Stimulated activated naive B cell treated with anti-CD40 and anti-IgM and Interleukin-4, amounts not matched to agents 10 μg/mL and 1 μg/mL and 100 μg/mL, for 72 hours (primary cell): ENCODE results near the gene C2CD4A.
"Not testable (repeated sequence)": the region's sequence is repeated elsewhere in the genome, so short reads cannot be mapped to it uniquely, and the experiment has no call there.

Experiments used
- ATAC-seq, 2 donors: fragments of 150-1000 bp; cut with Tn5 transposase; replicated peaks; 2 replicates each; pipeline ENCODE4 v1.10.0; 2021; ENCODE audit warnings: moderate library complexity in 1 of 2
- DNase-seq: peaks from one replicate; pipeline ENCODE4 v3.0.0; 2021
- H3K27ac Mint-ChIP-seq: one replicate; pipeline ENCODE4 v1.8.0; 2022; ENCODE audit warnings: mild to moderate bottlenecking, mixed read lengths
- H3K27me3 Mint-ChIP-seq, 2 donors: one replicate each; pipeline ENCODE4 v1.8.0; 2022; ENCODE audit warnings: mixed read lengths in 2 of 2
- H3K36me3 Mint-ChIP-seq, 2 donors: one replicate each; pipeline ENCODE4 v1.8.0; 2022; ENCODE audit warnings: mixed read lengths in 2 of 2, mild to moderate bottlenecking in 1 of 2
- H3K4me1 Mint-ChIP-seq, 2 donors: one replicate each; pipeline ENCODE4 v1.8.0; 2022; ENCODE audit warnings: mixed read lengths in 2 of 2, mild to moderate bottlenecking in 1 of 2
- H3K4me3 Mint-ChIP-seq, 2 donors: one replicate each; pipeline ENCODE4 v1.8.0; 2022; ENCODE audit warnings: mild to moderate bottlenecking in 2 of 2, mixed read lengths in 2 of 2, moderate library complexity in 1 of 2
- H3K9me3 Mint-ChIP-seq, 2 donors: one replicate each; pipeline ENCODE4 v1.8.0; 2022; ENCODE audit warnings: mixed read lengths in 2 of 2, mild to moderate bottlenecking in 1 of 2

The C2CD4A gene

GRCh38 chr15:62066663-62067447 is at the start of gene C2CD4A:
TSS of gene C2CD4A (plus strand) at chr15:62066977. CDS start at chr15:62067614, 637 bp downstream.
- H3K27me3 Mint-ChIP-seq = peaks cover 14% of the 10 kb centered on the region in 2 donors
- no peaks in the 10 kb centered on the region for H3K36me3 Mint-ChIP-seq
- H3K4me1 Mint-ChIP-seq = peaks cover 12 to 19% of the 10 kb centered on the region in 2 donors
- peak; percentile 70 to 76 for ATAC-seq
- DNase-seq = peak; percentile 41
- no peaks in the 10 kb centered on the region for H3K9me3 Mint-ChIP-seq
- H3K27ac Mint-ChIP-seq = peak within 1 kb of the TSS; percentile 68
- H3K4me3 Mint-ChIP-seq = peak within 1 kb of the TSS; percentile 83 to 85

GRCh38 chr15:62020576-62021160 is 46.1 kb upstream of the C2CD4A start:
- Mint-ChIP-seq H3K9me3 (peaks cover 4 to 5% of the 10 kb centered on the region in 2 donors), H3K4me3 (no peak overlapping the region), H3K36me3 (peaks cover 28 to 58% of the 10 kb centered on the region in 2 donors), H3K4me1 (peaks cover 0 to 2% of the 10 kb centered on the region in 2 donors), H3K27ac (no peak overlapping the region), H3K27me3 (no peaks in the 10 kb centered on the region)
- ATAC-seq = no peak
- DNase-seq = no peak

- peaks cover 31 to 55% of the 10 kb centered on the region in 2 donors for H3K36me3 Mint-ChIP-seq
Observed at GRCh38 chr15:62021991-62022600, 44.7 kb upstream of the C2CD4A start.

GRCh38 chr15:62026487-62027262 is 40.1 kb upstream of the C2CD4A start:
- peak overlapping the region; percentile 14 for H3K27ac Mint-ChIP-seq
- ATAC-seq (peak; percentile 84 to 89), DNase-seq (no peak)
- H3K36me3 Mint-ChIP-seq = peaks cover 25 to 37% of the 10 kb centered on the region in 2 donors
- no peak overlapping the region for H3K4me3 Mint-ChIP-seq
- H3K9me3 Mint-ChIP-seq = no peaks in the 10 kb centered on the region
- peaks cover 6 to 23% of the 10 kb centered on the region in 2 donors for H3K4me1 Mint-ChIP-seq
- H3K27me3 Mint-ChIP-seq = no peaks in the 10 kb centered on the region

More at GRCh38 chr15:62021991-62022600, 44.7 kb upstream of the C2CD4A start:
- DNase-seq (no peak), ATAC-seq (no peak)
- Mint-ChIP-seq H3K27me3 (no peaks in the 10 kb centered on the region), H3K9me3 (peaks cover 0 to 3% of the 10 kb centered on the region in 2 donors), H3K4me1 (peaks cover 0 to 7% of the 10 kb centered on the region in 2 donors), H3K27ac (no peak overlapping the region), H3K4me3 (no peak overlapping the region)

GRCh38 chr15:62027263-62027565 is 39.6 kb upstream of the C2CD4A start:
- no peaks in the 10 kb centered on the region for H3K27me3 Mint-ChIP-seq
- H3K9me3 Mint-ChIP-seq = no peaks in the 10 kb centered on the region
- ATAC-seq (no peak), DNase-seq (no peak)
- peaks cover 6 to 23% of the 10 kb centered on the region in 2 donors for H3K4me1 Mint-ChIP-seq
- H3K36me3 Mint-ChIP-seq = peaks cover 25 to 32% of the 10 kb centered on the region in 2 donors
- no peak overlapping the region for H3K27ac Mint-ChIP-seq
- no peak overlapping the region for H3K4me3 Mint-ChIP-seq

GRCh38 chr15:62027916-62028315 is 38.9 kb upstream of the C2CD4A start:
- Mint-ChIP-seq H3K4me1 (peaks cover 6 to 23% of the 10 kb centered on the region in 2 donors), H3K4me3 (no peak overlapping the region), H3K9me3 (no peaks in the 10 kb centered on the region), H3K36me3 (peaks cover 25 to 28% of the 10 kb centered on the region in 2 donors), H3K27ac (peak overlapping the region; percentile 25), H3K27me3 (no peaks in the 10 kb centered on the region)
- DNase-seq (no peak), ATAC-seq (no peak)

GRCh38 chr15:62035256-62035924 is 31.4 kb upstream of the C2CD4A start:
- Mint-ChIP-seq H3K27ac (no peak overlapping the region), H3K27me3 (no peaks in the 10 kb centered on the region), H3K4me1 (peaks cover 0 to 3% of the 10 kb centered on the region in 2 donors), H3K4me3 (no peak overlapping the region), H3K9me3 (peaks cover 3 to 4% of the 10 kb centered on the region in 2 donors), H3K36me3 (peaks cover 22 to 27% of the 10 kb centered on the region in 2 donors)
- DNase-seq (no peak), ATAC-seq (no peak)

- peak overlapping the region; percentile 57 for H3K27ac Mint-ChIP-seq
- peak overlapping the region; percentile 11 to 36 for H3K4me3 Mint-ChIP-seq
- H3K4me1 Mint-ChIP-seq = peaks cover 15 to 37% of the 10 kb centered on the region in 2 donors
- H3K27me3 Mint-ChIP-seq = no peaks in the 10 kb centered on the region
- ATAC-seq (peak; percentile 38 to 59), DNase-seq (no peak)
- peaks cover 3 to 8% of the 10 kb centered on the region in 2 donors for H3K36me3 Mint-ChIP-seq
- H3K9me3 Mint-ChIP-seq = peaks cover 0 to 2% of the 10 kb centered on the region in 2 donors
Observed at GRCh38 chr15:62046078-62046743, 20.6 kb upstream of the C2CD4A start.

GRCh38 chr15:62047282-62047827 is 19.4 kb upstream of the C2CD4A start:
- Mint-ChIP-seq H3K36me3 (peaks cover 5 to 8% of the 10 kb centered on the region in 2 donors), H3K4me3 (no peak overlapping the region), H3K4me1 (peaks cover 17 to 46% of the 10 kb centered on the region in 2 donors), H3K27me3 (no peaks in the 10 kb centered on the region), H3K27ac (peak overlapping the region; percentile 83), H3K9me3 (peaks cover 0 to 2% of the 10 kb centered on the region in 2 donors)
- ATAC-seq (peak; percentile 56 to 69), DNase-seq (no peak)

- H3K4me3 Mint-ChIP-seq, ATAC-seq, H3K9me3 Mint-ChIP-seq, H3K27ac Mint-ChIP-seq, DNase-seq, H3K36me3 Mint-ChIP-seq, H3K27me3 Mint-ChIP-seq: not testable (repeated sequence)
- H3K4me1 Mint-ChIP-seq = peaks cover 20 to 55% of the 10 kb centered on the region in 2 donors
Observed at GRCh38 chr15:62048254-62048653, 18.5 kb upstream of the C2CD4A start.

- H3K4me1 Mint-ChIP-seq = peaks cover 30 to 72% of the 10 kb centered on the region in 2 donors
- no peak overlapping the region for H3K27ac Mint-ChIP-seq
Observed at GRCh38 chr15:62050115-62050514, 16.7 kb upstream of the C2CD4A start.

GRCh38 chr15:62051166-62051565 is 15.6 kb upstream of the C2CD4A start:
- Mint-ChIP-seq H3K4me1 (peaks cover 25 to 70% of the 10 kb centered on the region in 2 donors), H3K27ac (peak overlapping the region; percentile 31), H3K36me3 (peaks cover 5 to 11% of the 10 kb centered on the region in 2 donors), H3K4me3 (peak overlapping the region in 1 of 2 donors; percentile 14), H3K9me3 (peaks cover 0 to 2% of the 10 kb centered on the region in 2 donors), H3K27me3 (no peaks in the 10 kb centered on the region)
- ATAC-seq (no peak), DNase-seq (no peak)

More at GRCh38 chr15:62050115-62050514, 16.7 kb upstream of the C2CD4A start:
- Mint-ChIP-seq H3K4me3 (no peak overlapping the region), H3K27me3 (no peaks in the 10 kb centered on the region), H3K36me3 (peaks cover 5 to 11% of the 10 kb centered on the region in 2 donors), H3K9me3 (peaks cover 0 to 2% of the 10 kb centered on the region in 2 donors)
- ATAC-seq = no peak
- no peak for DNase-seq

- Mint-ChIP-seq H3K27ac (no peak overlapping the region), H3K4me3 (no peak overlapping the region), H3K9me3 (peaks cover 0 to 2% of the 10 kb centered on the region in 2 donors), H3K36me3 (peaks cover 10 to 16% of the 10 kb centered on the region in 2 donors), H3K27me3 (no peaks in the 10 kb centered on the region), H3K4me1 (peaks cover 24 to 67% of the 10 kb centered on the region in 2 donors)
- DNase-seq (no peak), ATAC-seq (peak in 1 of 2 donors; percentile 34)
Observed at GRCh38 chr15:62052713-62053112, 14.1 kb upstream of the C2CD4A start.
